HFF-Myc (cell line): ENCODE measurements around the gene KMT2B.
"Not testable (repeated sequence)": the region's sequence is repeated elsewhere in the genome, so short reads cannot be mapped to it uniquely, and the experiment has no call there.

Source experiments
- DNase-seq: peaks from one replicate; pipeline ENCODE4 v3.0.0-alpha.2; 2011; ENCODE audit warnings: low read depth; ENCODE audit errors: extremely low read depth
- H3K4me3 ChIP-seq: replicated peaks from 2 replicates; pipeline ENCODE4 v1.5.1; 2011; ENCODE audit warnings: low read depth, mild to moderate bottlenecking, control low read depth, low read length
- CTCF ChIP-seq: IDR thresholded peaks from 2 replicates; pipeline ENCODE4 v1.5.1; 2012; ENCODE audit warnings: mild to moderate bottlenecking, low read depth, low read length, control low read depth; ENCODE audit errors: missing control alignments

KMT2B gene

DNA sequence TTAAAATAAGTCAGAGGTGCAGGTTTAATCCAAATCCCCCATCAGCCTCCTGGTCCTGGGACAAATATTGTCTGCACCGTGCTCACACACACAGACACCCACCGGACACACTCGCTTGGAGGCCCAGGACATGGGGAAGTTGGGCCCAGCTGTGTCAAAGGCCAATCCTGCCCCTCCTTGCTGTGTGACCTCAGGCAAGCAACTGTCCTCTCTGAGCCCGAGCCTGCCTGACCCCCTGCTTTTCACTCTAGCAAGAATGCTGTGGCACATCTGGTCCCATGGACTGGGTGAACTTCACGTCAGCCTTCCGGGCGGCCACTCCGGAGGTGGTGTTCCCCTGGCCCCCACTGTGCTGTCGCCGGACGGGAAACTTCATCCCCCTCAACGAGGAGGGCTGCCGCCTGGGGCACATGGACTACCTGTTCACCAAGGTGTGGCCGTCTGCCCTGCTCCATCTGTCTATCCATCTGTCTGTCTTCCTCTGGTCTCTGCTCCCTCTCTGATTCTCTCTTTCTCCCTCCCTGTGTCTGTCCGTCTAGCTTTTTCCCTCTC lies 42.1 kb upstream of the KMT2B start:
- DNase-seq, result no peak

DNA sequence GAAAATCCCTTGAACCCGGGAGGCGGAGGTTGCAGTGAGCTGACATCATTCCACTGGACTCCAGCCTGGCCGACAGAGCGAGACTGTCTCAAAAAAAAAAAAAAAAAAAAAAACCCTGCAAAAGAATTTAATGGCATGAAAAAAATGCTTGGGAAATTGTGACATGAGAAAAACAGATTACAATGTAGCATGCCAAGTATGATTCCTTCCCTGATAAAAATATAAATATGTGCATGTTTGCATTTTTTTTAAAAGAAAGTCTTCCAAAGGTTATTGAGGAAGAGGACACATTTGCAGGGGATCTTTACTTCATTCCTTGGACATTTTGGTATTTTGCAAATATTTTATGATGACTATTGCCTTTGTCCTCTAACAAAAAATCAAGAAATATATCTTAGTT lies 28.0 kb upstream of the KMT2B start:
- DNase-seq, result no peak
- TF ChIP-seq CTCF, result no peak

More for the DNA sequence above, 42.1 kb upstream of the KMT2B start:
- H3K4me3 ChIP-seq, result no peak overlapping the region
- no peak for TF ChIP-seq CTCF

DNA sequence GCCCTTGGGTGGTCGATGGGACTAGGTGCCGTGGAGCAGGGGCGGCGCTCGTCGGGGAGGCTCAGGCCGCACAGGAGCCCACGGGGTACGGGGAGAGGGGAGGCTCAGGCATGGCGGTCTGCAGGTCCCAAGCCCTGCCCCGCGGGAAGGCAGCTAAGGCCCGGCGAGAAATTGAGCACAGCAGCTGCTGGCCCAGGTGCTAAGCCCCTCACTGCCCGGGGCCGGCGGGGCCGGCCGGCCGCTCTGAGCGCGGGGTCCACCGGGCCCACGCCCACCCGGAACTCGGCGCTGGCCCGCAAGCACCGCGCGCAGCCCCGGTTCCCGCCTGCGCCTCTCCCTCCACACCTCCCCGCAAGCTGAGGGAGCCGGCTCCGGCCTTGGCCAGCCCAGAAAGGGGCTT lies 26.7 kb upstream of the KMT2B start:
- H3K4me3 ChIP-seq, DNase-seq: not testable (repeated sequence)

More for the DNA sequence above, 28.0 kb upstream of the KMT2B start:
- H3K4me3 ChIP-seq, result no peak overlapping the region

GRCh38 chr19:35692010-35692409 lies 25.8 kb upstream of the KMT2B start:
- no peak overlapping the region for H3K4me3 ChIP-seq
- no peak for DNase-seq
- no peak for TF ChIP-seq CTCF

GRCh38 chr19:35693422-35693821 lies 24.4 kb upstream of the KMT2B start:
- TF ChIP-seq CTCF, result no peak
- no peak overlapping the region for H3K4me3 ChIP-seq
- DNase-seq, result no peak

DNA sequence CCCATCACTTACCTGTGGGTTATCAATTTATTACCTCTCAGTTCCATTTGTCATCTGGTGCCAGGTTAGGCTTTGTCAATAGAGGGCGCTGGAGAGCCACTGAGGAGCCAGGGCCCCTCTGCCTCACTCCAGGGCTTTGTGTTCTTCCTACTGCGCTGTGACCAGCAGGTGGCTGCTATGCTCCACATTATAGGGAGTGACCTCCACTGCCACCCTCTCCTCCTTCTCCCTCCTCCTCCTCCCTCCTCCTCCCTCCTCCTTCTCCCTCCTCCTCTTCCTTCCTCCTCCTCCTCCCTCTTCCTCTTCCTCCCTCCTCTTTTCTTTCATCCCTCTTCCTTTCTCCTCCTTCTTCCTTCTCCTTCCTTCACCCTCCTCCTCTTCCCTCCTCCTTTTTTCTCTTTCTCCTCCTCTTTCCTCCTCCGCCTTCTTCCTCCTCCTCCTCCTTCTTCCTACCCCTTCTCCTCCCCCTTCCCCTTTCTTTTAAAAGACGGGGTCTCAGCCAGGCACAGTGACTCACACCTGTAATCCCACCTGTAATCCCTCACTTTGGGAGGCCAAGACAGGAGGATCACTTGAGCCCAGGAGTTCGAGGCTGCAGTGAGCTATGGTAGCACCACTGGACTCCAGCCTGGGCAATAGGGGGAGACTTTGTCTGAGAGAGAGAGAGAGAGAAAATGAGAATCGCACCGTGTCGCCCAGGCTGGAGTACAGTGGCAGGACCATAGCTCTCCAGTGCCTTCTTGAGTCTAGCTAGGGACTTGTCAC lies 23.8 kb upstream of the KMT2B start:
- TF ChIP-seq CTCF, result peak; percentile 99
- H3K4me3 ChIP-seq, result no peak overlapping the region
- peak; percentile 73 for DNase-seq

- TF ChIP-seq CTCF, result no peak
- DNase-seq, result no peak
Measured at GRCh38 chr19:35695895-35696422, 21.8 kb upstream of the KMT2B start.

More at GRCh38 chr19:35695895-35696422, 21.8 kb upstream of the KMT2B start:
- no peak overlapping the region for H3K4me3 ChIP-seq
